PC-3 (cell line): ENCODE data around the gene PRUNE2. TPM values are rescaled to one million over a fixed set of nuclear protein-coding genes. Genes with fewer than 3 reads are reported as not detected.

Source experiments
- ATAC-seq: fragments of 200-7000 bp; cut with Tn5 transposase; 2 replicates; pipeline ENCODE4 v1.9.1; 2020; ENCODE audit warnings: mild to moderate bottlenecking, moderate library complexity
- BruUV-seq: library from RNA; stranded (reverse); fragments of 400-500 nt; replicated peaks from 2 replicates; lab custom pipeline; 2021; lab: Mats Ljungman, UMichigan
- CTCF ChIA-PET: fragments of 300-600 bp; sonication (Branson Sonifier 250); formaldehyde crosslinking; loops from one replicate; lab custom pipeline; 2022; ENCODE audit warnings: antibody characterized with exemption; lab: Charles Lee
- POLR2A ChIA-PET: fragments of 300-600 bp; sonication (Branson Sonifier 250); formaldehyde crosslinking; loops from one replicate; lab custom pipeline; 2022; ENCODE audit warnings: antibody characterized with exemption; ENCODE audit not compliant: unreplicated experiment; lab: Charles Lee
- DNase-seq: peaks from one replicate; pipeline ENCODE4 v3.0.0-alpha.2; 2015
- H2AFZ ChIP-seq: fragments of 300-600 bp; sonication (generic); 2 replicates; pipeline ENCODE4 v1.6.0; 2016; ENCODE audit warnings: antibody characterized with exemption, low read length
- H3F3A ChIP-seq: fragments of 300-600 bp; sonication (generic); one replicate; pipeline ENCODE4 v1.6.0; 2017; ENCODE audit warnings: antibody characterized with exemption, low read length, control low read depth, mild to moderate bottlenecking; ENCODE audit not compliant: unreplicated experiment
- H3K27ac ChIP-seq: fragments of 300-600 bp; sonication (generic); 2 replicates; pipeline ENCODE4 v1.5.1; 2016; ENCODE audit warnings: mild to moderate bottlenecking, low read length
- H3K27me3 ChIP-seq: fragments of 300-600 bp; sonication (generic); 2 replicates; pipeline ENCODE4 v1.6.1; 2016; ENCODE audit warnings: low read length, mixed read lengths
- H3K36me3 ChIP-seq: fragments of 300-600 bp; sonication (generic); 2 replicates; pipeline ENCODE4 v1.6.1; 2016; ENCODE audit warnings: low read depth, mixed run types, low read length, mixed read lengths
- H3K4me1 ChIP-seq: fragments of 300-600 bp; sonication (generic); 2 replicates; pipeline ENCODE4 v1.5.1; 2016; ENCODE audit warnings: low read length; ENCODE audit not compliant: insufficient read depth
- H3K4me2 ChIP-seq: fragments of 300-600 bp; sonication (generic); 2 replicates; pipeline ENCODE4 v1.6.0; 2016; ENCODE audit warnings: low read length
- H3K4me3 ChIP-seq: fragments of 300-600 bp; sonication (generic); 2 replicates; pipeline ENCODE4 v1.5.1; 2016; ENCODE audit warnings: mild to moderate bottlenecking, low read length, mixed read lengths
- H3K79me2 ChIP-seq: fragments of 300-600 bp; sonication (generic); 2 replicates; pipeline ENCODE4 v1.6.1; 2017; ENCODE audit warnings: low read length, mixed read lengths
- H3K9ac ChIP-seq: fragments of 300-600 bp; sonication (generic); 2 replicates; pipeline ENCODE4 v1.6.0; 2016; ENCODE audit warnings: mild to moderate bottlenecking, low read length
- H3K9me2 ChIP-seq: fragments of 300-600 bp; sonication (generic); replicated peaks from 2 replicates; pipeline ENCODE4 v1.6.1; 2016; ENCODE audit warnings: mixed run types, low read length, mixed read lengths
- H3K9me3 ChIP-seq: fragments of 300-600 bp; sonication (generic); 2 replicates; pipeline ENCODE4 v1.6.1; 2016; ENCODE audit warnings: low read length, mixed read lengths
- H4K20me1 ChIP-seq: fragments of 300-600 bp; sonication (generic); 2 replicates; pipeline ENCODE4 v1.6.1; 2016; ENCODE audit warnings: low read length, mixed read lengths
- EZH2 ChIP-seq: fragments of 300-600 bp; sonication (generic); IDR thresholded peaks from one replicate; pipeline ENCODE4 v1.6.1; 2017; ENCODE audit warnings: antibody characterized with exemption, mild to moderate bottlenecking, low read length; ENCODE audit not compliant: unreplicated experiment
- EZH2phosphoT487 ChIP-seq: fragments of 300-600 bp; sonication (generic); IDR thresholded peaks from 2 replicates; pipeline ENCODE4 v1.6.1; 2018; ENCODE audit warnings: mild to moderate bottlenecking, antibody characterized with exemption, low read length, borderline replicate concordance
- intact Hi-C: fragments of 100-400 bp; cut with micrococcal nuclease; formaldehyde crosslinking; loops from 2 replicates; pipeline ENCODE4 v1.9.0; 2023
- total RNA-seq: library from RNA; depleted of rRNA; stranded (reverse); fragments of >200 nt; gene quantifications from 2 replicates; pipeline ENCODE4 v1.2.3, GENCODE V29; 2014
- TF ChIP-seq, protein P1 (sequence below): fragments of 300-600 bp; sonication (generic); conservative IDR thresholded peaks from 2 replicates; pipeline ENCODE4 v1.5.1; 2017; ENCODE audit warnings: antibody characterized with exemption, low read depth, mild to moderate bottlenecking, low read length

The PRUNE2 gene
- total RNA-seq, 1 experiment from 2014 or later = not detected

DNA sequence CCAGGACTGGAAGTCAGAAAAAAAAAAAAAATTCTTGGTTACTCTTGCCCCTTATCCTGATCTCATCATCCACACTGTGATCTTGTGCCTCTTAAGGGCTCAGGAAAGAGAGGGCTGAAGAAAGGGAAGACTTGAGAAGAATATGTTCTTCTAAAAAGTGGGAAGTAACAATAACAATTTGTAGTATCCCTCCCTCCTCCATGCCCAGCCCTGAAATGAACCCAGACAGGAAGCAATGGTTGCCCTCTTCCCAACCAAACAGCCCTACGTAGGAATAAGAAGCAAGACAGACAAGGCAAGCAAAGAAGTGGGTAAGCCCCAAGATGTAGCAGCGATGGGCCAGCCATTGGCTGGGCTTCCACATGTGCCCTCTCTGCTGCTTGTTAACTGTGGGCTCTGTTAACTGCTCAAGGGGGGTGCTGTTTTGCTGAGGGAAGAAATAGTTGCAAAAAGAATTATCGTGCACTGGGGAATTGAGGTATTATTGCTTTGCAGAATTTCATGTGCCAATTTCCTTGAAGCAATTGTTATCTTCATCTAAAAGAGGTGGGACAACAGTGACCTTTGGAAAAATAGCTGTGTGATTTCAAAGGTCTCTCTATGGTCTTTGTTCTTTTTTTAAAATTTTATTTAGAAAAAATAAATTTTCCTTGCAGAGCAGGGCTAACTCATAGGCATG lies 288.3 kb downstream of the PRUNE2 start:
- intact Hi-C loops = no loop called here
- Histone ChIP-seq H3K9ac (no peak overlapping the region), H3K9me3 (no peaks in the 10 kb centered on the region), H3K27me3 (peaks cover 43% of the 10 kb centered on the region), H3K27ac (no peak overlapping the region), H3K4me3 (no peak overlapping the region), H3K9me2 (no peaks in the 10 kb centered on the region), H3K4me2 (no peak overlapping the region), H3K36me3 (no peaks in the 10 kb centered on the region), H3F3A (no peaks in the 10 kb centered on the region), H3K79me2 (no peaks in the 10 kb centered on the region), H2AFZ (no peak overlapping the region), H3K4me1 (no peaks in the 10 kb centered on the region), H4K20me1 (no peaks in the 10 kb centered on the region)
- no TSS peak for BruUV-seq
- no peak for ATAC-seq
- ChIA-PET CTCF (no interaction called here), POLR2A (no interaction called here)
- TF ChIP-seq EZH2 (no peak), EZH2phosphoT487 (no peak)
- TF ChIP-seq, protein P1, sequence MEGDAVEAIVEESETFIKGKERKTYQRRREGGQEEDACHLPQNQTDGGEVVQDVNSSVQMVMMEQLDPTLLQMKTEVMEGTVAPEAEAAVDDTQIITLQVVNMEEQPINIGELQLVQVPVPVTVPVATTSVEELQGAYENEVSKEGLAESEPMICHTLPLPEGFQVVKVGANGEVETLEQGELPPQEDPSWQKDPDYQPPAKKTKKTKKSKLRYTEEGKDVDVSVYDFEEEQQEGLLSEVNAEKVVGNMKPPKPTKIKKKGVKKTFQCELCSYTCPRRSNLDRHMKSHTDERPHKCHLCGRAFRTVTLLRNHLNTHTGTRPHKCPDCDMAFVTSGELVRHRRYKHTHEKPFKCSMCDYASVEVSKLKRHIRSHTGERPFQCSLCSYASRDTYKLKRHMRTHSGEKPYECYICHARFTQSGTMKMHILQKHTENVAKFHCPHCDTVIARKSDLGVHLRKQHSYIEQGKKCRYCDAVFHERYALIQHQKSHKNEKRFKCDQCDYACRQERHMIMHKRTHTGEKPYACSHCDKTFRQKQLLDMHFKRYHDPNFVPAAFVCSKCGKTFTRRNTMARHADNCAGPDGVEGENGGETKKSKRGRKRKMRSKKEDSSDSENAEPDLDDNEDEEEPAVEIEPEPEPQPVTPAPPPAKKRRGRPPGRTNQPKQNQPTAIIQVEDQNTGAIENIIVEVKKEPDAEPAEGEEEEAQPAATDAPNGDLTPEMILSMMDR = no peak
- DNase-seq = no peak

DNA sequence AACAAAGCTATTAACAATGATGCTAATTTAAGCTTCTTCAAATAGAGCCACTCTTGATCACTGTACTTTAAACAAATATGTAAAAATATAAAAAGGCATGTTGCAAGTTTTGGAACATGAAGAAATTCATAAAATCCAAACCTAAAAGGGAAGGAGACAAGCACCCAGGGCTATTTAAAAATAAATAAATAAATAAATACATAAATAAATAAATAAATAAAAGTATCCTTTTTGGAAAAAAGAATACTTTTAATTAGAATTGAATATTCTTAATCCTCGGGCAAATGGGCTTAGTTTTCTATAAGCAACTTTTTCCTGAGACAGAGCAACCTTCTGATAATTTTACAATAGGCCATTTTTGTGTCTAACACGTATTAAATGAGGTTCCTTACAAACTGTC lies 289.1 kb downstream of the PRUNE2 start:
- CTCF ChIA-PET = interaction anchor here (0.5 kb wide), 1 partner anchor 377 kb away, joined by 9 read pairs; no protein-coding TSS in a partner anchor
- Histone ChIP-seq H4K20me1 (no peaks in the 10 kb centered on the region), H3K9ac (no peak overlapping the region), H3K4me3 (no peak overlapping the region), H3K79me2 (no peaks in the 10 kb centered on the region), H3K27me3 (peaks cover 43% of the 10 kb centered on the region), H3K4me2 (no peak overlapping the region), H2AFZ (no peak overlapping the region), H3K9me3 (no peaks in the 10 kb centered on the region), H3K36me3 (no peaks in the 10 kb centered on the region), H3F3A (no peaks in the 10 kb centered on the region), H3K9me2 (no peaks in the 10 kb centered on the region), H3K4me1 (no peaks in the 10 kb centered on the region), H3K27ac (no peak overlapping the region)
- TF ChIP-seq EZH2phosphoT487 (no peak), EZH2 (no peak)
- TF ChIP-seq, protein P1 = no peak
- POLR2A ChIA-PET = no interaction called here
- DNase-seq = no peak
- intact Hi-C loops = no loop called here
- no TSS peak for BruUV-seq
- ATAC-seq = no peak

DNA sequence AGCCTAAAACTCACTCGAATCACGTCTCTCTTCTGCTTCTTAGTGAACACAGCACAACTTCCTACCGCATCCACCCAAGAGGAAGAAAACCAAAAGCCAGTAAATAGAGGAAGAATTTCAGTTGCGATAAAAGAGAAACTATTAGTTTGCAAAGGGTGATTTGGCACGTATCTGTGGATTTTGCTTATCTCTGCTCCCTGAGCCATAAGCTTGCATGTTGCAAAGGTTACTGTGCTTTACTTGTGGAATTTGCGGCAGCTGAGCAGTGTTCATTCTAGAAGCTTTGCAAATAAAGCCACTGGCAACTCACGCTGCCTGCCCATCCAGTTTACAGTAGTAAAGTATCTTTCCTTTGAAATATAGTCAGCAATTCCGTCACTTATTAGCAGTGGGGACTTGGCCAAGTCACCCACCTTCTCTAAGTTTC lies 290.7 kb downstream of the PRUNE2 start:
- no peaks in the 10 kb centered on the region for H3K79me2 ChIP-seq
- H3K36me3 ChIP-seq = no peaks in the 10 kb centered on the region
- H4K20me1 ChIP-seq = no peaks in the 10 kb centered on the region
- no peaks in the 10 kb centered on the region for H3K9me2 ChIP-seq
- DNase-seq = no peak
- intact Hi-C loops = no loop called here
- H3K27ac ChIP-seq = no peak overlapping the region
- peaks cover 37% of the 10 kb centered on the region for H3K27me3 ChIP-seq
- no peaks in the 10 kb centered on the region for H3K9me3 ChIP-seq
- no peak overlapping the region for H3K4me2 ChIP-seq
- H3K4me3 ChIP-seq = no peak overlapping the region
- CTCF ChIA-PET = no interaction called here
- BruUV-seq = no TSS peak
- no peaks in the 10 kb centered on the region for H3K4me1 ChIP-seq
- no peak overlapping the region for H2AFZ ChIP-seq
- ATAC-seq = no peak
- no peak for TF ChIP-seq EZH2
- no peak for TF ChIP-seq EZH2phosphoT487
- TF ChIP-seq, protein P1 = no peak
- no peak overlapping the region for H3K9ac ChIP-seq
- POLR2A ChIA-PET = no interaction called here
- no peaks in the 10 kb centered on the region for H3F3A ChIP-seq
